ENCODE results near the gene GFPT1.

Gene GFPT1

DNA sequence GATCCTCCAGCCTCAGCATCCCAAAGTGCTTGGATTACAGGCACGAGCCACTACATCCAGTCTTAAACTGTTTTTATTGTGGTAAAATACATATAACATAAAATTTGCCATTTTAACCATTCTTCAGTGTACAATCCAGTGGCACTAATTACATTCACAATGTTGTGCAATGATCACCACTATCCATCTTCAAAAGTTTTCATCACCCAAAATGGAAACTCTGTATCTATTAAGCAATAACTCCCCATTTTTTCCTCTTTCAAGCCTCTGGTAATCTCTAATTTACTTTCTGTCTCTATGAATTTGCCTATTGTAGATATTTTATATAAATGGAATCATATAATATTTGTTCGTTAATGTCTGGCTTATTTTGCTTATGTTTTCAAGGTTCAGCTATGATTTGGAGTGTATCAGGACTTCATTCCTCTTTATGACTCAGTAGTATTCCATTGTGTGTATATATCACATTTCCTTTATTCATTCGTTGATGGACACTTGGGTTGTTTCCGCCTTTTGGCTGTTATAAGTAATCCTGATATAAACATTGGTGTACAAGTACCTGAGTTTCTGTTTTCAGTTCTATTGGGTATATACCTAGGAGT, 71.8 kb downstream of the GFPT1 start:
- Histone ChIP-seq H3K27me3 (ENCODE audit: control insufficient read depth, insufficient read depth, low read length) (no peaks in the 10 kb centered on the region), H3K9ac (ENCODE audit: low read depth, low read length) (no peak overlapping the region), H3K4me1 (ENCODE audit: control insufficient read depth, insufficient read depth, low read length) (peaks cover 2% of the 10 kb centered on the region), H3K36me3 (ENCODE audit: insufficient read depth, low read length) (peaks cover 29% of the 10 kb centered on the region), H3K4me3 (ENCODE audit: low read length) (no peak overlapping the region), H3K4me2 (ENCODE audit: low read length) (no peak overlapping the region), H3K9me3 (replicated peaks; ENCODE audit: low read length) (no peaks in the 10 kb centered on the region)

DNA sequence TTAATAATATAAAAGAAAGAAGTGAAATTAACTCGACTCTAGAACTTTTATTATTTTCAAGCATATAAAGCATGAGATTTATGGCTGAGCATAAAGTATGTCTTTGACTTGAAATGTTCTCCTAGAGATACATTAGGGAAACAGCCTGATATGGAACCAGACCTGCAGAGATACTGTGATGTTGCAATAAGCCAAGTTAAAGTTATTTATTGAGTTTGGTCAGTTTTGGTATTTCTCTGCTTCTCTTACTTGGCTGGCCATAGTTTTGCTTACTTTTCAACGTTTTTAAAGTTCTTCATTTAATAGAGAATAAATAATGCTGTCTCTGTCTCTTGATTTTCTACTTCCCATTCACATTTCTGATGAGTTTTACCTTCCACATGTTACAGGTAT, 76.0 kb downstream of the GFPT1 start:
- H3K27me3 ChIP-seq (ENCODE audit: control insufficient read depth, insufficient read depth, low read length): no peaks in the 10 kb centered on the region
- H3K4me1 ChIP-seq (ENCODE audit: control insufficient read depth, insufficient read depth, low read length): peaks cover 41% of the 10 kb centered on the region
- H3K36me3 ChIP-seq (ENCODE audit: insufficient read depth, low read length): peaks cover 3% of the 10 kb centered on the region
- no peaks in the 10 kb centered on the region for H3K9me3 ChIP-seq (replicated peaks; ENCODE audit: low read length)
- no peak overlapping the region for H3K9ac ChIP-seq (ENCODE audit: low read depth, low read length)
- H3K4me2 ChIP-seq (ENCODE audit: low read length): no peak overlapping the region
- no peak overlapping the region for H3K4me3 ChIP-seq (ENCODE audit: low read length)

- peak overlapping the region; percentile 33 for H3K9ac ChIP-seq (ENCODE audit: low read depth, low read length)
- H3K36me3 ChIP-seq (ENCODE audit: insufficient read depth, low read length): peaks cover 3% of the 10 kb centered on the region
- no peak overlapping the region for H3K4me2 ChIP-seq (ENCODE audit: low read length)
- H3K4me3 ChIP-seq (ENCODE audit: low read length): no peak overlapping the region
- H3K27me3 ChIP-seq (ENCODE audit: control insufficient read depth, insufficient read depth, low read length): no peaks in the 10 kb centered on the region
- H3K9me3 ChIP-seq (replicated peaks; ENCODE audit: low read length): no peaks in the 10 kb centered on the region
- H3K4me1 ChIP-seq (ENCODE audit: control insufficient read depth, insufficient read depth, low read length): peaks cover 47% of the 10 kb centered on the region
These were observed 76.7 kb downstream of the GFPT1 start for GRCh38 chr2:69310111-69311023.

DNA sequence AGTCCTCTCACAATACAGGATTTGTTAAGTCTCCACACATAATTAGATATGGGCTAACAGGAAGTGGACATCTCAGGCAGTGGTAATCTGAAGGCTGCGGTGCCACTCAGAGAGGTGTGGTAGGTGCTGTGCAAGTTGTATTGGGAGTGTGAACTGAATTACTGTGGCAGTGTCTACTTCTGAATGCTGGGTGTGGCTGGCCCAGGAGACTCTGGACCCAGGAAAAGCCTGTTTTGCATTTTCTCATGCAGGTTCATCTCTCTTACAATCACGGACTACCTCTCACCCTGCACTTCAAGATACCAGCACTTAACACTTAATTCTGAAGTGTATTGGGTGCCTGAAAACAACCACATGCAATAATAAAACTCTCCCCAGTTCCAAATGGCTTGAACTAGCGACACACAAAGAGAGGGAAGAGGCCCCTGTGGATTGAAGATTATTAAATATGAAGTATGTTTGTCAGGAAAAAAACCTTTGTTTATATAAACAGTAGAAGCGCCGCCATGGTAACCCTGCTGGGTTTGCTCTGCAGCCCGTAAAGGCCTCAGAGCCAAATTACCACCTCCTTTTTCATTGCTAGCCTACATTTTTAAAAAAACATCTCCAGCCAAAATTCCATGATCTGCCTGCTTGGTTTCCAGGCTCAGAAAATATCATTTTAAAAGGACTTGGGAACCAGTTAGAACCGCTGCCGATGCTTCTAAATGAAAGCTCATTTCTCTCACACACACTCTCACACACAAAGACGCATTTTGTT, 77.5 kb downstream of the GFPT1 start:
- Histone ChIP-seq H3K9ac (ENCODE audit: low read depth, low read length) (peak overlapping the region; percentile 40), H3K4me1 (ENCODE audit: control insufficient read depth, insufficient read depth, low read length) (peaks cover 47% of the 10 kb centered on the region), H3K4me2 (ENCODE audit: low read length) (no peak overlapping the region), H3K36me3 (ENCODE audit: insufficient read depth, low read length) (peaks cover 3% of the 10 kb centered on the region), H3K27me3 (ENCODE audit: control insufficient read depth, insufficient read depth, low read length) (no peaks in the 10 kb centered on the region), H3K4me3 (ENCODE audit: low read length) (no peak overlapping the region), H3K9me3 (replicated peaks; ENCODE audit: low read length) (no peaks in the 10 kb centered on the region)

GRCh38 chr2:69308338-69308737, 78.7 kb downstream of the GFPT1 start:
- Histone ChIP-seq H3K4me1 (ENCODE audit: control insufficient read depth, insufficient read depth, low read length) (peaks cover 47% of the 10 kb centered on the region), H3K36me3 (ENCODE audit: insufficient read depth, low read length) (peaks cover 3% of the 10 kb centered on the region), H3K9me3 (replicated peaks; ENCODE audit: low read length) (no peaks in the 10 kb centered on the region), H3K4me3 (ENCODE audit: low read length) (no peak overlapping the region), H3K27me3 (ENCODE audit: control insufficient read depth, insufficient read depth, low read length) (no peaks in the 10 kb centered on the region), H3K4me2 (ENCODE audit: low read length) (no peak overlapping the region), H3K9ac (ENCODE audit: low read depth, low read length) (peak overlapping the region; percentile 98)

GRCh38 chr2:69307579-69308064, 79.4 kb downstream of the GFPT1 start:
- H3K4me2 ChIP-seq (ENCODE audit: low read length): peak overlapping the region; percentile 100
- peak overlapping the region; percentile 98 for H3K9ac ChIP-seq (ENCODE audit: low read depth, low read length)
- peaks cover 47% of the 10 kb centered on the region for H3K4me1 ChIP-seq (ENCODE audit: control insufficient read depth, insufficient read depth, low read length)
- no peaks in the 10 kb centered on the region for H3K27me3 ChIP-seq (ENCODE audit: control insufficient read depth, insufficient read depth, low read length)
- no peaks in the 10 kb centered on the region for H3K9me3 ChIP-seq (replicated peaks; ENCODE audit: low read length)
- peak overlapping the region; percentile 78 for H3K4me3 ChIP-seq (ENCODE audit: low read length)
- no peaks in the 10 kb centered on the region for H3K36me3 ChIP-seq (ENCODE audit: insufficient read depth, low read length)

GRCh38 chr2:69306822-69307578, 80.0 kb downstream of the GFPT1 start:
- no peaks in the 10 kb centered on the region for H3K27me3 ChIP-seq (ENCODE audit: control insufficient read depth, insufficient read depth, low read length)
- no peaks in the 10 kb centered on the region for H3K36me3 ChIP-seq (ENCODE audit: insufficient read depth, low read length)
- no peaks in the 10 kb centered on the region for H3K9me3 ChIP-seq (replicated peaks; ENCODE audit: low read length)
- peak overlapping the region; percentile 78 for H3K4me3 ChIP-seq (ENCODE audit: low read length)
- peak overlapping the region; percentile 100 for H3K4me2 ChIP-seq (ENCODE audit: low read length)
- H3K9ac ChIP-seq (ENCODE audit: low read depth, low read length): peak overlapping the region; percentile 98
- H3K4me1 ChIP-seq (ENCODE audit: control insufficient read depth, insufficient read depth, low read length): peaks cover 47% of the 10 kb centered on the region

DNA sequence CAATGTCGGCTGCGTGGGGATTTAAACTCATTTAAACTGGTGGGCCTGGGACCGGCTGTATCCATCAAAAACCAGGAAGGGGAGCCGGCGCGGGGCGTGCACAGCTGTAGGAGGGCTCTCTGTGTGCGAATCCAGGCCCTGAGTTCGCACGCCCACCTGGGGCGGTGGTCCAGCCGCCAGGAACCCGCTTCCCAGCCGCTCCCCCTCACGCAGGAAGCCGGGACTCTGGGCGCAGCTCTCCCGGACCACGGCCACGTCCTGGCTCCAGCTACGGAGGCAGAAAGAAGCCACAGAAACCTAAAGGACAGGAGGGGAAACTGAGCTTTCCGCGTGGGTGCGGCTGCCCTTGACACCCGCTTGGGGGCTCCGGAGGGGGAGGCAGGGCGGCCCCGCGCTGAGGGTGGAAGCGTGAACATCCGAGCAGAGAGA, 80.6 kb downstream of the GFPT1 start:
- peak overlapping the region; percentile 78 for H3K4me3 ChIP-seq (ENCODE audit: low read length)

DNA sequence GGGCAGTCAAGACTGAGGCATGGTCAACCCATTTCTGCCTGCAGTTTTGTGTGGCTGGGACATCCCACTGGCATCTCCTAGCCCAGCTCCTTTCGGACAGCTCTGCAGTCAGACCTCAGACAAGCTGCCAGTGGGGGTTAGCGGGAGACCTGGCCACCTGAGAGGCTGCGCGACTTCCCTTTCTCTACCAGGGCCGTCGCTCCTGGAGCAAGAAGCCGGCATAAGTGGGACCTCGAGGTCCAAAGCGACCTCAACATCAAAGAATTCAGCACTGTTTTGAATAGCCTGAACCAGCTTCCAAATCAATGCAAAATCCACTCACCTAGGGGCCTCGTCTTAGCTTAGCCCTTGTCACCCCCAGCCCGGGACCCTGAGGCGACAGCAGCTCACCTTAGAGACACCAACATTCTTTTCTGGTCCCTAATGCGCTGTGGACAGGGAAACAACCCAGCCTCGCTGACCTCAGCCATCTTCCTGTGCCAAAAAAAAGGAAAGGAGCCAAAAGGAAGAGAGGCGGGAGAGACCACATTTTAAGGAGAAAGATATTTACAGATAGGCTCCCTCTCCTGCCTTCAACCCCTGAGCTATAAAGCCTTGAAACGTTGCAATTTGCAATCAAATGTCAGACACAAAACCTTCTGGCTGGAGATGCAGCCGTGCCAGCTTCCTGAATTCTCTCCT, 81.2 kb downstream of the GFPT1 start:
- Histone ChIP-seq H3K36me3 (ENCODE audit: insufficient read depth, low read length) (no peaks in the 10 kb centered on the region), H3K4me1 (ENCODE audit: control insufficient read depth, insufficient read depth, low read length) (peaks cover 47% of the 10 kb centered on the region), H3K4me3 (ENCODE audit: low read length) (peak overlapping the region; percentile 78), H3K9ac (ENCODE audit: low read depth, low read length) (peak overlapping the region; percentile 98), H3K27me3 (ENCODE audit: control insufficient read depth, insufficient read depth, low read length) (no peaks in the 10 kb centered on the region), H3K4me2 (ENCODE audit: low read length) (peak overlapping the region; percentile 100), H3K9me3 (replicated peaks; ENCODE audit: low read length) (no peaks in the 10 kb centered on the region)

More for the DNA sequence above, 80.6 kb downstream of the GFPT1 start:
- H3K9me3 ChIP-seq (replicated peaks; ENCODE audit: low read length): no peaks in the 10 kb centered on the region
- H3K4me1 ChIP-seq (ENCODE audit: control insufficient read depth, insufficient read depth, low read length): peaks cover 47% of the 10 kb centered on the region
- no peaks in the 10 kb centered on the region for H3K27me3 ChIP-seq (ENCODE audit: control insufficient read depth, insufficient read depth, low read length)
- H3K9ac ChIP-seq (ENCODE audit: low read depth, low read length): peak overlapping the region; percentile 98
- peak overlapping the region; percentile 100 for H3K4me2 ChIP-seq (ENCODE audit: low read length)
- H3K36me3 ChIP-seq (ENCODE audit: insufficient read depth, low read length): no peaks in the 10 kb centered on the region

- Histone ChIP-seq H3K36me3 (ENCODE audit: insufficient read depth, low read length) (no peaks in the 10 kb centered on the region), H3K9ac (ENCODE audit: low read depth, low read length) (no peak overlapping the region), H3K4me1 (ENCODE audit: control insufficient read depth, insufficient read depth, low read length) (peaks cover 50% of the 10 kb centered on the region), H3K4me3 (ENCODE audit: low read length) (no peak overlapping the region), H3K4me2 (ENCODE audit: low read length) (no peak overlapping the region), H3K9me3 (replicated peaks; ENCODE audit: low read length) (no peaks in the 10 kb centered on the region), H3K27me3 (ENCODE audit: control insufficient read depth, insufficient read depth, low read length) (no peaks in the 10 kb centered on the region)
These were observed 81.9 kb downstream of the GFPT1 start for GRCh38 chr2:69305166-69305565.

Measured in skeletal muscle satellite cell (primary cell).